ENCODE measurements around the gene E2F6. TPM values are rescaled to one million over a fixed set of nuclear protein-coding genes. Genes with fewer than 3 reads are reported as not detected.

Gene E2F6
- total and polyA plus RNA-seq, 2 of the 13 experiments (the other 11 are each of a cell fraction or from before 2014, with no cell fraction given): 27.3 to 36.0 TPM

GRCh38 chr2:11477994-11478393 lies 12.0 kb upstream of the E2F6 start (continued):
- no peak for TF ChIP-seq TFDP1 (CRISPR knock-in tag; IDR thresholded peaks at IDR 0.05; ENCODE audit: borderline replicate concordance)
- no peak for TF ChIP-seq REXO4 (CRISPR knock-in tag; IDR thresholded peaks at IDR 0.05; ENCODE audit: borderline replicate concordance)
- no peak for TF ChIP-seq ZNF616 (CRISPR knock-in tag; IDR thresholded peaks at IDR 0.05; ENCODE audit: low read depth)
- TF ChIP-seq ZBTB25 (CRISPR knock-in tag; IDR thresholded peaks at IDR 0.05): peak; percentile 77; the same call in 1 of the 2 replicates
- TF ChIP-seq ZNF569 (CRISPR knock-in tag; IDR thresholded peaks at IDR 0.05; ENCODE audit: borderline replicate concordance): no peak
- TF ChIP-seq ATF7 (IDR thresholded peaks at IDR 0.05): no peak
- no peak for TF ChIP-seq ATF7 (CRISPR knock-in tag; IDR thresholded peaks at IDR 0.05)
- TF ChIP-seq KLF11 (CRISPR knock-in tag; IDR thresholded peaks at IDR 0.05): peak; percentile 80
- no peak for TF ChIP-seq ZNF468 (CRISPR knock-in tag; IDR thresholded peaks at IDR 0.05)
- TF ChIP-seq TEAD3 (CRISPR knock-in tag; optimal IDR thresholded peaks at IDR 0.05; ENCODE audit: borderline replicate concordance): no peak
- no peak for TF ChIP-seq ZNF281 (CRISPR knock-in tag; IDR thresholded peaks at IDR 0.05; ENCODE audit: borderline replicate concordance)
- TF ChIP-seq RERE (CRISPR knock-in tag; IDR thresholded peaks at IDR 0.05; ENCODE audit: low read depth): no peak
- no peak for TF ChIP-seq ZNF720 (CRISPR knock-in tag; IDR thresholded peaks at IDR 0.05)
- TF ChIP-seq SMARCC2 (IDR thresholded peaks at IDR 0.05): no peak
- no peak for TF ChIP-seq HMGXB3 (CRISPR knock-in tag; IDR thresholded peaks at IDR 0.05; ENCODE audit: borderline replicate concordance)
- TF ChIP-seq STAG1 (CRISPR knock-in tag; IDR thresholded peaks at IDR 0.05): peak; percentile 98

Measured in HepG2 (cell line).